ENCODE measurements around the gene MACROD2.

DNA sequence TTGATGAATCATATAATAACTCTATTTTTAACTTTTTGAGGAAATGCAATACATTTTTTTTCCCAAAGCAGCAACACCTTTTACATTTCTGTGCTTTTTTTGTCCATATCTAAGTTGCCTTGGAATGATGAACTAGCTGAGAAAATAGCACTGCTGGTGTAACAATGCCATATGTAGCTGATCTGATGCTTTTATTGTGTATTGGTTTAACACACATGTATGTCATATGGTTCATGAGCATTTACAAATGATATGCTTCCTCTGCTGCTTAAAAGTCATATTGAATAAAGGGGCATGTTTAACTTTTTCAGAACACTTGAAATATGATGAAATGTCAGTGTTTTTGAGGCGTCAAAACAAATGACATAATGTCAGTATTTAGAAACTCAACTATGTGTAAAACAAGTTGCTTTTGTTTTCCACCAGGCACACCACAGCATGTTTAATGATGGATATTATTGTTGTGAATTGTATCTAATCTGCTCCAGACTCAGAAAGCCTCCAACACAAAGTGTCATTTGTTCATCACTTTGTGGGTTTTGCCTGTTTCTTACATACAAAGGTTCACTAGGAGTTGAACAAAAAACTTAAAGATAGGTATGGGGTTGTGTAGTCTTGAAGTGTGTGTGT lies 1117.9 kb downstream of the MACROD2 start:
- TF ChIP-seq, protein P1, sequence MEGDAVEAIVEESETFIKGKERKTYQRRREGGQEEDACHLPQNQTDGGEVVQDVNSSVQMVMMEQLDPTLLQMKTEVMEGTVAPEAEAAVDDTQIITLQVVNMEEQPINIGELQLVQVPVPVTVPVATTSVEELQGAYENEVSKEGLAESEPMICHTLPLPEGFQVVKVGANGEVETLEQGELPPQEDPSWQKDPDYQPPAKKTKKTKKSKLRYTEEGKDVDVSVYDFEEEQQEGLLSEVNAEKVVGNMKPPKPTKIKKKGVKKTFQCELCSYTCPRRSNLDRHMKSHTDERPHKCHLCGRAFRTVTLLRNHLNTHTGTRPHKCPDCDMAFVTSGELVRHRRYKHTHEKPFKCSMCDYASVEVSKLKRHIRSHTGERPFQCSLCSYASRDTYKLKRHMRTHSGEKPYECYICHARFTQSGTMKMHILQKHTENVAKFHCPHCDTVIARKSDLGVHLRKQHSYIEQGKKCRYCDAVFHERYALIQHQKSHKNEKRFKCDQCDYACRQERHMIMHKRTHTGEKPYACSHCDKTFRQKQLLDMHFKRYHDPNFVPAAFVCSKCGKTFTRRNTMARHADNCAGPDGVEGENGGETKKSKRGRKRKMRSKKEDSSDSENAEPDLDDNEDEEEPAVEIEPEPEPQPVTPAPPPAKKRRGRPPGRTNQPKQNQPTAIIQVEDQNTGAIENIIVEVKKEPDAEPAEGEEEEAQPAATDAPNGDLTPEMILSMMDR (IDR thresholded peaks at IDR 0.05), result no peak
- no peak for TF ChIP-seq POLR2A (IDR thresholded peaks at IDR 0.05)
